NB4 (cell line): ENCODE measurements around the gene NCLN.

ENCODE experiments used
- CTCF ChIP-seq: IDR thresholded peaks from one replicate; pipeline ENCODE4 v1.5.1; 2012; ENCODE audit warnings: low read depth, low read length
- MAX ChIP-seq: IDR thresholded peaks from 2 replicates; pipeline ENCODE4 v1.6.1; 2011; ENCODE audit warnings: low read depth, low read length
- MYC ChIP-seq: IDR thresholded peaks from 2 replicates; pipeline ENCODE4 v1.6.1; 2011; ENCODE audit warnings: low read depth, low read length
- POLR2A ChIP-seq: IDR thresholded peaks from 2 replicates; pipeline ENCODE4 v1.6.1; 2011; ENCODE audit warnings: mild to moderate bottlenecking; ENCODE audit not compliant: insufficient read length; ENCODE audit errors: extremely low read depth

- no peak for TF ChIP-seq CTCF
- TF ChIP-seq POLR2A = no peak
- TF ChIP-seq MAX = no peak
- TF ChIP-seq MYC = no peak
Observed at GRCh38 chr19:3233831-3234230, 48.1 kb downstream of the NCLN start.
